ENCODE data around the gene SLC25A47. TPM values are rescaled to one million over a fixed set of nuclear protein-coding genes. Genes with fewer than 3 reads are reported as not detected.

The SLC25A47 gene
- total and polyA plus RNA-seq, 2 of the 4 experiments (the other 2 are of a cell fraction), result not detected

- Histone ChIP-seq H3K4ac (ENCODE audit: low read depth, low read length) (no peak overlapping the region), H4K91ac (ENCODE audit: insufficient read depth, low read depth, low read length) (no peak overlapping the region), H3K27me3 (ENCODE audit: control insufficient read depth, insufficient read depth, low read length) (no peaks in the 10 kb centered on the region), H3K23ac (ENCODE audit: low read depth, low read length) (no peak overlapping the region), H4K5ac (ENCODE audit: low read depth, low read length) (no peak overlapping the region), H2AFZ (replicated peaks; ENCODE audit: low read length, poor library complexity) (no peak overlapping the region), H3K9me1 (ENCODE audit: insufficient read depth, low read length) (peaks cover 4% of the 10 kb centered on the region), H3K18ac (ENCODE audit: low read depth, low read length) (no peak overlapping the region), H3K4me1 (ENCODE audit: control insufficient read depth, insufficient read depth, low read length) (peaks cover 13% of the 10 kb centered on the region; the same call in 1 of the 2 replicates), H2AK5ac (ENCODE audit: low read depth, low read length) (no peak overlapping the region), H3K9ac (ENCODE audit: low read depth, low read length) (no peak overlapping the region), H2BK120ac (ENCODE audit: low read depth, low read length) (no peak overlapping the region), H2BK5ac (ENCODE audit: low read depth, low read length, poor library complexity, severe bottlenecking) (no peak overlapping the region), H3K4me3 (ENCODE audit: insufficient read depth, low read depth, low read length) (no peak overlapping the region), H3K27ac (ENCODE audit: insufficient read depth, low read length) (no peak overlapping the region), H2BK20ac (ENCODE audit: low read depth, low read length) (no peak overlapping the region), H3K14ac (replicated peaks; ENCODE audit: low read depth, low read length) (no peak overlapping the region), H2BK15ac (ENCODE audit: low read depth, low read length) (no peak overlapping the region), H3K36me3 (ENCODE audit: control insufficient read depth, insufficient read depth, low read length) (peaks cover 17% of the 10 kb centered on the region; the same call in 1 of the 2 replicates), H3K79me1 (ENCODE audit: low read depth in 1 of 2, low read length in 2 of 2) (peaks cover 18 to 82% of the 10 kb centered on the region in 2 experiments), H4K8ac (ENCODE audit: low read depth in 2 of 2, low read length in 2 of 2) (no peak overlapping the region), H3K56ac (ENCODE audit: extremely low read depth, insufficient read depth, low read length) (no peak overlapping the region), H3K9me3 (ENCODE audit: control insufficient read depth, insufficient read depth, low read length) (no peaks in the 10 kb centered on the region), H3K4me2 (ENCODE audit: low read depth, low read length) (no peak overlapping the region), H2AK9ac (replicated peaks; ENCODE audit: low read depth, low read length, poor library complexity) (no peak overlapping the region), H4K20me1 (ENCODE audit: insufficient read depth, low read length) (peaks cover 55% of the 10 kb centered on the region)
- dilution Hi-C loops (cut with HindIII; ENCODE audit: low sequenced_read_pairs, unreplicated experiment), result no loop called here
- intact Hi-C loops (cut with micrococcal nuclease), result no loop called here
- BruUV-seq (replicated peaks), result no TSS peak
- DNase-seq (no peak), ATAC-seq (ENCODE audit: low read depth) (no peak)
- no peak for TF ChIP-seq MXI1 (IDR thresholded peaks at IDR 0.05; ENCODE audit: borderline replicate concordance, low read depth, low read length)
- TF ChIP-seq CTCF (conservative IDR thresholded peaks at IDR 0.05; ENCODE audit: low read depth, low read length), result no peak
- no peak for TF ChIP-seq RFX5 (IDR thresholded peaks at IDR 0.05; ENCODE audit: low read depth, low read length)
- TF ChIP-seq POLR2A (IDR thresholded peaks at IDR 0.05; ENCODE audit: low read depth, low read length), result no peak
- TF ChIP-seq USF2 (IDR thresholded peaks at IDR 0.05; ENCODE audit: low read depth, low read length), result no peak
- no peak for TF ChIP-seq CHD1 (IDR thresholded peaks at IDR 0.05; ENCODE audit: low read depth, low read length)
- no peak for TF ChIP-seq ELK1 (IDR thresholded peaks at IDR 0.05; ENCODE audit: borderline replicate concordance, low read depth, low read length)
- TF ChIP-seq NFE2L2 (IDR thresholded peaks at IDR 0.05; ENCODE audit: low read depth, low read length), result no peak
- no peak for TF ChIP-seq FOS (IDR thresholded peaks at IDR 0.05; ENCODE audit: low read depth, low read length)
- TF ChIP-seq RAD21 (IDR thresholded peaks at IDR 0.05; ENCODE audit: low read length), result no peak
- TF ChIP-seq BHLHE40 (IDR thresholded peaks at IDR 0.05; ENCODE audit: low read depth, low read length), result no peak
- no peak for TF ChIP-seq RCOR1 (IDR thresholded peaks at IDR 0.05; ENCODE audit: insufficient replicate concordance, low read length)
- TF ChIP-seq MAFK (IDR thresholded peaks at IDR 0.05; ENCODE audit: low read depth, low read length), result no peak
- no peak for TF ChIP-seq MAZ (IDR thresholded peaks at IDR 0.05; ENCODE audit: borderline replicate concordance, low read depth, low read length)
- TF ChIP-seq CEBPB (IDR thresholded peaks at IDR 0.05; ENCODE audit: low read depth, low read length), result no peak
- TF ChIP-seq SMC3 (IDR thresholded peaks at IDR 0.05; ENCODE audit: low read depth, low read length), result no peak
- in situ Hi-C loops (cut with MboI; ENCODE audit: low sequenced_read_pairs), result no loop called here
- CTCF ChIA-PET, result interaction anchor here (0.7 to 1.4 kb wide), 2 partner anchors 40 to 75 kb away, joined by 3 to 4 read pairs; no protein-coding TSS in a partner anchor
- no CpG with 5 or more reads among the region's 2 CpGs for WGBS, 2 experiments (ENCODE audit: extremely low coverage in 2 of 2, insufficient read length in 1 of 2)
- POLR2A ChIA-PET (ENCODE audit: unreplicated experiment), result no interaction called here
Measured at GRCh38 chr14:100302616-100303015, 20.5 kb upstream of the SLC25A47 start.
